GM19043 (cell line): Measurements from ENCODE around the gene CCDC61.

Source experiments
- ATAC-seq: cut with Tn5 transposase; IDR thresholded peaks from one replicate; pipeline ENCODE4 v1.9.1; 2021; ENCODE audit warnings: low read depth; ENCODE audit not compliant: unreplicated experiment

The CCDC61 gene

DNA sequence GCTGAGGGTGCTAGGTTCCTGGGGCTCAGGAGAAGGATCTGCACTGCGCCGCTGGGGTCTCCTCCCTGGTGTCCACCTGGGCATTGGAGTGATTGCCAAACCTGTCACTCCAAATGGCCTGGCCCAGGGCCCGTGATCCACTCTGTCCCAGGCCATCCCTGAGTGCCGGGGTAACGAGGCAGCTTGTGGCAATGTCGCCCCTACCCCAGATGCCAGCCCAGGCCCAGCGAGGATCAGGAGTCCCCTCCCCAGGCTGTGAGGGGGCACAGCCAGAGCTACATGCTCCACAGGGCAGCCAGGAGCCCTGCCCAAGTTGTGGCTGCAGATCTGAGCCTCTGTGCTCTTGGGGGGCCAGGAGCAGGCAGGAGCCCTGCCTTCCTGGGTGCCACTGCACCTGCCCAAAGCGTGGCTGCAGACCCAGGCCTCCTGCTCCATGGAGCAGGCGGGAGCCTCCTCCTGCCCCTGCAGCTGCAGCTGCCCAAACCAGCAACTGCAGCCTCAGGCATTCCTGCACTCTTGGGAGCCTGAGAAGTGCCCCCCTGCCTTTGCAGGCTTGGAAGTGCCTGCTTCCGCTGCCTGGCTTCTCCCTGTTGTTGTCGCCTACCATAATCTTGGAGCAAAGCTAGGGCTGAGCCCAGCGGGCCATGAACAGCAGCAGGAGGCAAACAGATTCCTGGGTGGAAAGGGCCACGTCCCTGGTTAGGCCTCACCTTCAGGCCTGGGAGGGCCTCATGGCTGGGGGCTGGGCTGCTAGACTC, 40.9 kb downstream of the CCDC61 start:
- no peak for ATAC-seq

DNA sequence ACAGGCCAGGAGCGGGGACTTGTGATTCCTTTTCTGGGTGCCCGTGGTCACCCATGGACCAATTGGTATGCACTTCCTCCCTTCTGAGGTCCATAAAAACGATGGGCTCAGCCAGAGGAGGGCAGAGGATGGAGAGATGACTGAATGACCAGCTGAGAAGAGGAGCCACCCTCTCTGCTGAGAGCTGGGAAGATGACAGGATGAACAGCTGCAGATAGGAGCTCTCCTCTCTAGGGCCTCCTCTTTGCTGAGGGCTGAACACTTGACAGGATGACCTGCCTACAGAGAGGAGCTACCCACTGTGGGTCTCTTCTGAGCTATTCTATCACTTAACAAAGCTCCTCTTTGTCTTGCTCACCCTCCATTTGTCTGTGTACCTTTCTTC, 41.5 kb downstream of the CCDC61 start:
- no peak for ATAC-seq

DNA sequence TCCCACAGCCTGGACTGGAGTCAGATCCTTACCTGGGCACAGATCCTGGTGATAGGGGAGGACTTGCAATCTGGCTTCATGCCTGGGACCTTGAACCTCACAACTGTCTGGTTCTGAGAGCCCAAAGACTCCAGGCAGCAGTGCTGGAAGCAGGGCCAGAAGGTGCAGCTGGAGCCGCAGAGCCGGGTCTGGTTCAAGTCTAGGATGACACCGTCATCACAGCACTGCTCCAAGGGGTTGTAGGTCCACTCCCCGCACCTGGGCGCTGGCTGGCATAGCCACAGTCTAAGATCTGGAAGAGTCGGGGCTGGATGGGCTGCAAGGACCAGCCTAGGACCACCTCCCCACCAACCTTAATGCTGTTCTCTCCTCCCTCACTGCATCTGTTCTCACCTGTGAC, 44.9 kb downstream of the CCDC61 start:
- no peak for ATAC-seq

DNA sequence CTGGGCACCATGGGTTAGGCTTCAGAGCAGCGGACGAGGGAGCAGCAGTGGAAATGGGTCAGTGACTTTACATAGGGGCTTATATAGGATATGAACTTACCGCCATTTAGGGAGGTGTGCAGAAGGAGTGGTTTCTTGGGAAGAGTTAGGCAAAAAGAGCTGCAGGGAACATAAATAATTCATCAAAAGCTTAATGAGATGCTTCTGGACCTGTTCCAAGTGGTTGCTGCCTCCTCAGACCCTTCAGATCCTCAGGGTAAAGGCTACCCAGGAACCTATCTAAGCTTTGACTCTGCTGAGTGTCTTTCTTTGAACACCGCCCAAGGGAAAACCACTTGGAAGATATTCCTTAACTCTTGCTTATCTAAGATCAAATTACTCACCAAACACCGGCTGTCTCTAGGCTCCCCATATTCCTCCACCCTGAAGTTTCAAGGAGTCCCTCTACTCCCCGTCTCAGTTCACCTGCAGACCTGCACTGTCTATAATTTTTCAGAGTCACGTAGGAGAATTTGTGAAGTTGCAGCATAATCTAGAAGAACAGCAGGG, 45.8 kb downstream of the CCDC61 start, which contains the start of gene IGFL4:
Gene IGFL4 (minus strand): TSS at position 51 of the 549 bp plus-strand sequence. CDS start 40 bp downstream, at position 11.
- no peak for ATAC-seq

DNA sequence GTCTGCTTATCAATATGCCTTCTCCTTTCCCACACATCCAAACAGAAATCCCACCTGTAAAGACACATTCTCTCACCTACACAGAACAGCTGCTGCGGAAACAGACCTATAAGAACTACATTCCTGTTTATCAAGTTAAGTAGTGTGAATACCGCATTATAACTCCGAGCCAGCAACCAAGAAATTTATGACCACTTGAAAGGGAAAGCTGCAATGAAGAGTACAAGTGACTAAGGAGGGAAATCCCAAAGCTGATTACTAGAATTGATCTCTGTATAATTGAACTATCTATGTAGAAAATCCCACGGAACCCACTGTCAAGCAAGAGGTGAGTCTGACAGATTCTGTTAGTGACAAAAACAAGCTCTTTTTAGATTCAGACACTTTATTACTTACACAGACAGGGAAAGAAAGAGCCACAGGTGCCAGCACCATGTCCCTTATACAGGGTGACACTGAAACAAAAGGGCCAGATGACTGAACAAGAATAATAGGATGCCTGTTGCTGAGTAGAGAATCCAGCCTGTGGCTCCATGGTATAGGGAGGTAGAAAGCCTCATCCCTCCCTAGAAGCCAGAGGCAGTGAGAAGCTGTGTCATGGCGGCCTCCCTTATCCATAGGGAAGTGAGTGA, 47.1 kb downstream of the CCDC61 start:
- no peak for ATAC-seq

DNA sequence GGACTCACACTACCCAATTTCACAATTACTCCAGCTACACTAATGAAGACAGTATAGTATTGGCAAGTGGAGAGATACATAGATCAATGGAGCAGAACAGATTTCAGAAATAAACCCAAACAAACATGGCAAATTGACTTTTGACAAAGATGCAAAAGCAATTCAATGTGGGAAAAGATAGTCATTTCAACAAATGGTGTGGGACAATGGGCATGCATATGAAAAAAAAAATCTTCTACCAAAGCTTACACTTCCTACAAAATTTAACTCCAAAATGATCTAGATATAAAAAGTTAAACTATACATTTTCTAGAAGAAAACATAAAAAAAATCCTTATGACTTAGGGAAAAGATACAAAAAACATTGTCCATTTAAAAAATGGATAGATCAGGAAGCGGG, 48.3 kb downstream of the CCDC61 start:
- no peak for ATAC-seq

DNA sequence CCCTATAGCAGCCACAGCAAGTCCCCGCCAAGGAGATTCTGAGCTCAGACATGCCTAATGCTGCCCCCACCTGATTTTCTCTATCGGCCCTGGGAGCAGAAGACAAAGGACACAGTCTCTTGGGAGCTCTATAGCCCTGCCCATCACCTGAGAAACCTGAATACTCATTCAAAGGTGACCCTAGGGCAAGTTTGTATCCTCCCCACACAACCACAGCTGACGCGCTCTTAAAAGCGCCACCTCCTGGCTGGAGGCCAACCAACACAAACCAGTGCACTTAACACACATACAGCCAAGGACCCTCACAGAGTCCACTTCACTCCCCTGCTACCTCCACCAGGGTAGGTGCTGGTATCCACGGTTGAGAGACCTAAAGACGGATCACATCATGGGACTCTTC, 54.3 kb downstream of the CCDC61 start:
- no peak for ATAC-seq

DNA sequence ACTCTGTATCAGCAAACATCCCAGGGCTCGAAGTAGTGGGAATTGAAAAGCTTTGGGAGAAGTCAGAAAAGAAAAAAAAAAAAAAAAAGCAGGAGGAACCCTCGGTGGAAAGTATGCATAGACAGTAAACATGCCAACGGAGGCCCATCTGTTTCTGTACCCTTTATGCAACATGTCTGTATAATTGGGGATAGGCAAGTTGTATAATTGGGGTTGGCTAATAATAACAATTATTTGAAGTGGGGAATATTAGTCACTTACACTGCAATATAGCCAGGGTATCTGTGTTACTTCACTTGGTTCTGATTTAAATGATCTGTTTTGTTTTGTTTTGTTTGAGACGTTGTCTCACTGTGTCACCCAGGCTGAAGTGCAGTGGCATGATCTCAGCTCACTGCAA, 57.6 kb downstream of the CCDC61 start:
- ATAC-seq: no peak

DNA sequence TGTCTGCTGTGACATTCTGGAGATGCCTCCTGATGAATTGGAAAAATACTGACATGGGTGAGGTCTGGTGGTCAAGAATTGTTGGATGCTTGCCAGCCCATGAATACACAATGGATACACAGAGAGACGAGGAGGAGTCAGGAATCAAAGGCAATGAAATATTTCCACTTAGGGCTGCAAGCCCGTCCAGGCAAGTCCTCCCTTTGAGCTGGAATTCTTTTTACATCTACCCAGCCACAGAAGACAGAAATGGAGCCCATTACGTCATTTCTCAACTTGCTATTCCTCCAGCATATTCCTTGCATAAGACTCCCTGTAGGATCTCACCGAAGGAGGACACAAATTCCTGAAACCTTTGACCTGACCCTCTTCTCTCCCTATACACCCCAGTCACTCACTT, 61.3 kb downstream of the CCDC61 start:
- no peak for ATAC-seq

DNA sequence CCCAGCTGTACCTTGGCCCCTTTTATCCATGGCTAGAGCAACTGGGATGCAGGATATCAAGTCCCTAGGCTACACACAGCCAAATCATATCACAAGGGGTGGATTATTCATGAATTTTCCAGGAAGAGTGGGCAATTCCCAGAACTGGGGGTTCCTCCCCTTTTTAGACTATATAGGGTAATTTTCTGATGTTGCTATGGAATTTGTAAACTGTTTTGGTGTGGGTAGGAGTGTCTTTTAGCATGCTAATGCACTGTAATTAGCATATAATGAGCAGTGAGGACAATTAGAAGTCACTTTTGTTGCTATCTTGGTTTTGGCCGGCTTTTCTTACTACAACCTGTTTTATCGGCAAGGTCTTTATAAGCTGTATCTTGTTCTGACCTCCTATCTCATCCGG, 63.5 kb downstream of the CCDC61 start:
- no peak for ATAC-seq

DNA sequence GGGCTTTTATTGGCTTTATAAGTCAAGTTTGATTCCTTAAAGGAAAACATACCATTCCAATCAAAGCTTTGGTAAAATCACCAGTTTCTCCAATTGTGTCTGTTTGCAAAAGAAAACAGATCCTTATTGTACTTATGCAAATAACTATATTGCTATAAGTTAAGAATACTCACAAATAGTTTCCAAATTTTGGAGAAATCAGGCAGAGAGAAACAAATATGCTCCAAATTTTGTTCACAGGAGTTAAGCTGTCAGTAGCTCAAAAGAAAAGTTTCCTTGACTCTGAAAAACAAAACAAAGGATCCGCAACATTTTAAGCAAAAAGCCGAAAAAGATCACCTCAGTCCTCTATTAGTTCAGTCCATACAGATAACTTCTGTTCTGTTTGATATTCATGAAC, 64.7 kb downstream of the CCDC61 start:
- ATAC-seq: no peak

DNA sequence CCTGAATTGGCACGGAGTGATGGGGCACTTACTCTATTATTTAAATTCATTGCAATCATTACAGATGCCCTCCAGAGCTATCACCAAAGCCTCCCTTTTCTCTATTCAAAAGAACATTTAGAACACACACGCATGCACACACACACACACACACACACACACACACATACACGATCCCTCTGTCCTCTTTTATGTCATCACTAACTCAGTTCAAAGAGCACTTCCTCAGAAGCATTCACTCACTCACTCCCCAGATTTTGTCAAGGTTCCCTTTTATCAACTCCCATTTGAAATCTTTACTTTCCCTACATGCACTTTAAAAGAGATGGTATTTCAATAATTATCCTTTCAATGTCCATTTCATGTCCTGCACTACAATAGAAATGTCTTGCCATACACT, 67.9 kb downstream of the CCDC61 start:
- no peak for ATAC-seq

DNA sequence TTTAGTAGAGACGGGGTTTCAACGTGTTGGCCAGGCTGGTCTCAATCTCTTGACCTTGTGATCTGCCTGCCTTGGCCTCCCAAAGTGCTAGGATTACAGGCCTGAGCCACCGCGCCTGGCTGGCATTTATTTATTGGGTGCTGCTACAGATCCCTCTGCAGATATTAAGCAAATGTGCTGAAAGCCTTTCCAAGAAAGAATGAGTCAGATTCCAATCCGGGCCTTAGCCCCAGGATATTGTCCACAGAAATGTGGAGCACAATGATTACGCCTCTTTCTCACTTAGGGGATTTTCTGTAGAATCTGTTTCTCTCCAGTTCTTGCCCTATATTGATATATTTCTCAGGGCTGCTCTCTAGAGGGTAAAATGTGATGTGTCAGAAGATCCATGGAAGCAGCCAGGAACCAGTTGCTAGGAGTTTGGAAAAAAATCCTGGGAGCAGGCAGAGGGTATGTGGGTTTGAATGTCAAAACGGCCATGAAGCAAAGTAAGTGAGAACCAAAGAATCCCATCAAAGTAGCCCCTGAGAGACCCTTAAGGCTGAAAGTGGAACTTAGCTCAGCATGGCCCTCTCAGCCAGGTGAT, 70.3 kb downstream of the CCDC61 start:
- ATAC-seq: no peak

DNA sequence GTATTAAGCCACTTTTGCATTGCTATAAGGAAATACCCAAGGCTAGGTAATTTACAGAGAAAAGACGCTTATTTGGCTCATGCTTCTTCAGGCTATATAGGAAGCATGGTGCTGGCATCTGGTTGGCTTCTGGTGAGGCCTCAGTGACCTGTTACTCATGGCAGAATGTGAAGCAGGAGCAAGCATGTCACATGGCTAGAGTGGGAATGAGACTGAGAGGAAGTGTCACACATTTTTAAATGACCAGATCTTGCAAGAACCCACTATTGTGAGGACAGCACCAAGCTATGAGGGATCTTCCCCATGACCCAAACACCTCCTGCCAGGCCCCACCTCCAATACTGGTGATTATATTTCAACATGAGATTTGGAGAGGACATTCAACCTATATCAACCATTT, 71.2 kb downstream of the CCDC61 start:
- ATAC-seq: no peak

DNA sequence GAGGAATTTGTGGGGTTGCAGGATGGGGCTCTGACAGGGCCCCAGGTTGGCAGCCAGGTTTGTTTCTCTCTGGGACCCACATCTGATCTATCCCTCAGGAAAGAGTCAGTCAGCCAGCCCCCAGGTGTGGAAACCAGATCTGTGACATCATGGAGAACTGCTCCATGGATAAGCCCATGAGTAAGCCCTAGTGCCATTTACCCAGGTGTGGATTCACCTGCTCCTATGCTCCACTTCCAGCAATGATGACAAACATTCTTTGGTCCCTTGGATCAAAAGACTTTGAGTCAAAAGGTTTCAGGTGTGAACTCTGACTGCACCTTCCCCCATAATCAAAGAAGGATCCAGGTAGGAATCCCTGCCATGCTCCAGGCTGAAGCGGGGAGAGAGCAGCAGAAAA, 72.4 kb downstream of the CCDC61 start:
- ATAC-seq: no peak
